ENCODE data around the gene FASTKD3. TPM values are rescaled to one million over a fixed set of nuclear protein-coding genes. Genes with fewer than 3 reads are reported as not detected.
A peak's percentile ranks its signal among the peaks of the same experiment; 100 is the strongest.

Gene FASTKD3
- total and polyA plus RNA-seq, 2 donors (not counting 1 experiment from before 2014, with no cell fraction given) = 12.7 to 19.0 TPM

DNA sequence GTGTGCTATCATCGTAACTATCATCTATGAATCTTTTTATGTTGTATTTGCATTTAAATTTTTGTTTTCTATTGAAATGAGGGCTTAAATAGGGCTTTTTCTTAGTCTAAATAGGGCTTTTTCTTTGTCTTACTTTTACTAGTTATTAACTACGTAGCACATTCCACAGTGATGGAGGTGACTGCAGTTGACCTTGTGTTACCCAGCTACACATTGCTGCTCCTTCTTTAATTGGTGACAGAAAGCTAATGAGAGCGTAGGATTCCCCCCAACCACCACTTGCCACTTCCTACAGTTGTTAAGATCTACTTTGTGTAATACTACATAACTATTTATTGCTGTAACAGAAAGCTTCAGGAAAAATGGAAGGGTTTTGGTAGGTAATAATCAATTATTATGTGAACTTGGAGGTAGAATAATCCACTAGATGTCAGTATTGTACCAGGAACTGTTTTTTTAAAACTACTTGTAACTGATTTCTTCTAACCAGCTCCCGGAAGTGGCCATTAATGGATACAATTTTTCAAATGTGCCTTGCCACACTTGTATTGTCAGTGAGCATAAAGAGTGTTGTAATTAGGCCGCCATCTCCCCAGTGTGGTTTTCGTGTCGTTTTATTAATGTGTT, 18.1 kb upstream of the FASTKD3 start:
- DNase-seq (ENCODE audit: low read depth in 2 of 2) = peak; percentile 60 to 74
- Histone ChIP-seq H3K27ac (ENCODE audit: insufficient read depth, low read length) (no peak overlapping the region), H3K36me3 (ENCODE audit: control insufficient read depth, insufficient read depth, low read length) (peaks cover 5% of the 10 kb centered on the region)

DNA sequence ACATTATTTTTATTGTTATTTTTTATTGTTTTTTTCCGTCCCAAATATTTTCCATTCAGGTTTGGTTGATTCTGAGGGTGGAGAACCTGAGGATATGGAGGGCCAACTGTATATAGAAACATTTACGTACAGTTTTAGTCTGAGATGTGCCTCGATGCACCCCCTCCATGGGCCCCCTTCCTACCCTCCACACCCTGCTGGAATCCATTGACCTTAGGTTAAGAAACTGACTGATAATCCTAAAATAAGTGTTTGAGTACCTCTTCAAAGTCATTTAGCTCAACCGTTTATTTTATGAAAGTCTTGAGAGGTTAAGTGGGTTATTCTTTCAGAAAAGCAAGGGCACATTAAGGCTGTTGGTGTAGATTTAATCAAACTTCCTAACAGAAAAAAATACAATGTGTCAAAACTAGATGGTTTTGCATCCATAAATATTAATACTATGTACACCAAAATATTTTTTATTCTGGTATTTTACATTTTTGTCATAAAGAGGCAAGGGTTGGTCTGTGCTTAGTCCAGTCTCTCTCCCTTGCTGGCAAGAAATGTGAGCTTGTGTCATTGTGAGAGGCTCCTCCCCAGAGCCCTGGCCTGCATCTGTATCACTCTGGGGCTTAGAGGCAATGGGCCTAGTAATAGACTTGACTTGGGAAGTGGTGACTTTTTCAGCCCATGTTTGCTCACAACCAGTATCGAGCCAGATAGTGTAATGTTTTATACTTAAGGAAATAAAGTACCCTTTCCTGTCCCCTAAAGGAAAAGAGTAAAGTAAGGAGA, 15.8 kb upstream of the FASTKD3 start:
- DNase-seq (ENCODE audit: low read depth in 2 of 2) = no peak
- Histone ChIP-seq H3K36me3 (ENCODE audit: control insufficient read depth, insufficient read depth, low read length) (peaks cover 3% of the 10 kb centered on the region), H3K27me3 (ENCODE audit: control insufficient read depth, insufficient read depth, low read length) (no peaks in the 10 kb centered on the region), H3K4me3 (replicated peaks in 1 of 4; ENCODE audit: control extremely low read depth in 1 of 4, insufficient read depth in 1 of 4, low read depth in 3 of 4, low read length in 4 of 4) (no peak overlapping the region), H3K79me2 (ENCODE audit: control insufficient read depth, insufficient read depth, low read length) (peaks cover 1% of the 10 kb centered on the region), H3K9me3 (ENCODE audit: control insufficient read depth, insufficient read depth, low read depth, low read length) (no peaks in the 10 kb centered on the region), H3K27ac (ENCODE audit: insufficient read depth, low read length) (no peak overlapping the region), H3K9ac (ENCODE audit: insufficient read depth, low read length) (no peak overlapping the region), H4K20me1 (ENCODE audit: control insufficient read depth, extremely low read depth, insufficient read depth, low read length) (no peaks in the 10 kb centered on the region), H3K4me1 (ENCODE audit: control insufficient read depth, extremely low read depth, insufficient read depth, low read length) (no peaks in the 10 kb centered on the region), H3K4me2 (ENCODE audit: extremely low read depth, insufficient read depth, low read length) (no peak overlapping the region), H2AFZ (ENCODE audit: low read length) (no peak overlapping the region)
- no peak for TF ChIP-seq CTCF (conservative IDR thresholded peaks at IDR 0.05 in 1 of 2, IDR thresholded peaks at IDR 0.05 in 1 of 2; ENCODE audit: low read depth in 1 of 2, low read length in 2 of 2)
- TF ChIP-seq EZH2 (IDR thresholded peaks at IDR 0.05; ENCODE audit: low read length, missing control alignments) = no peak

More for the DNA sequence above, 18.1 kb upstream of the FASTKD3 start:
- no peaks in the 10 kb centered on the region for H3K27me3 ChIP-seq (ENCODE audit: control insufficient read depth, insufficient read depth, low read length)
- no peak overlapping the region for H3K9ac ChIP-seq (ENCODE audit: insufficient read depth, low read length)
- no peaks in the 10 kb centered on the region for H3K9me3 ChIP-seq (ENCODE audit: control insufficient read depth, insufficient read depth, low read depth, low read length)
- H3K4me1 ChIP-seq (ENCODE audit: control insufficient read depth, extremely low read depth, insufficient read depth, low read length) = no peaks in the 10 kb centered on the region
- no peak for TF ChIP-seq EZH2 (IDR thresholded peaks at IDR 0.05; ENCODE audit: low read length, missing control alignments)
- TF ChIP-seq CTCF (conservative IDR thresholded peaks at IDR 0.05 in 1 of 2, IDR thresholded peaks at IDR 0.05 in 1 of 2; ENCODE audit: low read depth in 1 of 2, low read length in 2 of 2) = peak; percentile 24 to 49
- H3K79me2 ChIP-seq (ENCODE audit: control insufficient read depth, insufficient read depth, low read length) = no peaks in the 10 kb centered on the region
- H3K4me3 ChIP-seq (replicated peaks in 1 of 4; ENCODE audit: control extremely low read depth in 1 of 4, insufficient read depth in 1 of 4, low read depth in 3 of 4, low read length in 4 of 4) = no peak overlapping the region
- H4K20me1 ChIP-seq (ENCODE audit: control insufficient read depth, extremely low read depth, insufficient read depth, low read length) = no peaks in the 10 kb centered on the region
- no peak overlapping the region for H3K4me2 ChIP-seq (ENCODE audit: extremely low read depth, insufficient read depth, low read length)
- no peak overlapping the region for H2AFZ ChIP-seq (ENCODE audit: low read length)

DNA sequence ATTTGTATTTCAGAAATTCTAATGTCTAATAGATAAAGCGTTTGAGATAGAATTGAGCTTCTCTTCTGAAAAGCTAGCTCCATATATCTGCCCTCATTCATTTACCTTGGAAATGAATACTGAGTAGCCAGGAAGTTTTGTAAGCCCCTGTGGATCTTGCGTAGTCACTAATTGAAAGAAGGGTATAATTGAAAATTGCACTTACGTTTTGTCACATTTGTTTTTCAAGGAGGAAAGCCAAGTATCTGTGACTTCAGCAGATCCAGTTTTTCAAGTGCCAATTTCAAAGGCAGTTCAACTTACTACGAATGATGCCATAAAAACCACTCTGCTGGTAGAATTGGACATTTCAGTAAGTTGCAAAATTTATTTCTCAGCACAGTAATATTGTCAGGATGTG, 14.1 kb upstream of the FASTKD3 start:
- no peak overlapping the region for H3K9ac ChIP-seq (ENCODE audit: insufficient read depth, low read length)
- H3K4me1 ChIP-seq (ENCODE audit: control insufficient read depth, extremely low read depth, insufficient read depth, low read length) = peaks cover 3% of the 10 kb centered on the region
- H3K27ac ChIP-seq (ENCODE audit: insufficient read depth, low read length) = no peak overlapping the region
- no peaks in the 10 kb centered on the region for H3K9me3 ChIP-seq (ENCODE audit: control insufficient read depth, insufficient read depth, low read depth, low read length)
- no peak for DNase-seq (ENCODE audit: low read depth in 2 of 2)
- no peaks in the 10 kb centered on the region for H3K27me3 ChIP-seq (ENCODE audit: control insufficient read depth, insufficient read depth, low read length)
- H3K79me2 ChIP-seq (ENCODE audit: control insufficient read depth, insufficient read depth, low read length) = peaks cover 3% of the 10 kb centered on the region
- peaks cover 6% of the 10 kb centered on the region for H3K36me3 ChIP-seq (ENCODE audit: control insufficient read depth, insufficient read depth, low read length)
- no peak overlapping the region for H3K4me3 ChIP-seq (replicated peaks in 1 of 4; ENCODE audit: control extremely low read depth in 1 of 4, insufficient read depth in 1 of 4, low read depth in 3 of 4, low read length in 4 of 4)
- H3K4me2 ChIP-seq (ENCODE audit: extremely low read depth, insufficient read depth, low read length) = no peak overlapping the region
- no peak overlapping the region for H2AFZ ChIP-seq (ENCODE audit: low read length)
- no peaks in the 10 kb centered on the region for H4K20me1 ChIP-seq (ENCODE audit: control insufficient read depth, extremely low read depth, insufficient read depth, low read length)
- TF ChIP-seq EZH2 (IDR thresholded peaks at IDR 0.05; ENCODE audit: low read length, missing control alignments) = no peak
- TF ChIP-seq CTCF (conservative IDR thresholded peaks at IDR 0.05 in 1 of 2, IDR thresholded peaks at IDR 0.05 in 1 of 2; ENCODE audit: low read depth in 1 of 2, low read length in 2 of 2) = no peak

Measured in fibroblast of lung (primary cell).